OCI-M2 (cell line): ENCODE data around the gene UBE2K.
"Not testable (repeated sequence)": the region's sequence is repeated elsewhere in the genome, so short reads cannot be mapped to it uniquely, and the experiment has no call there.

Experiments
- DNase-seq: peaks from one replicate; lab custom pipeline; 2025; ENCODE audit not compliant: unreplicated experiment; lab: John Stamatoyannopoulos, UW

Gene UBE2K

GRCh38 chr4:39721788-39722187 is 23.9 kb downstream of the UBE2K start:
- no peak for DNase-seq

- no peak for DNase-seq
Observed at GRCh38 chr4:39729557-39729956, 31.6 kb downstream of the UBE2K start.

GRCh38 chr4:39730072-39730471 is 32.1 kb downstream of the UBE2K start:
- DNase-seq: no peak

- DNase-seq: no peak
Observed at GRCh38 chr4:39731908-39732307, 34.0 kb downstream of the UBE2K start.

- no peak for DNase-seq
Observed at GRCh38 chr4:39732728-39733127, 34.8 kb downstream of the UBE2K start.

GRCh38 chr4:39739591-39739990 is 41.7 kb downstream of the UBE2K start:
- not testable (repeated sequence) for DNase-seq

GRCh38 chr4:39741401-39741800 is 43.5 kb downstream of the UBE2K start:
- no peak for DNase-seq

GRCh38 chr4:39745920-39746319 is 48.0 kb downstream of the UBE2K start:
- no peak for DNase-seq

- DNase-seq: no peak
Observed at GRCh38 chr4:39750216-39750615, 52.3 kb downstream of the UBE2K start.

GRCh38 chr4:39754309-39754708 is 56.4 kb downstream of the UBE2K start:
- DNase-seq: no peak

GRCh38 chr4:39756159-39756558 is 58.2 kb downstream of the UBE2K start:
- DNase-seq: no peak

GRCh38 chr4:39758176-39758575 is 60.2 kb downstream of the UBE2K start:
- no peak for DNase-seq

GRCh38 chr4:39759569-39759968 is 61.6 kb downstream of the UBE2K start:
- no peak for DNase-seq

- DNase-seq: no peak
Observed at GRCh38 chr4:39761005-39761667, 63.2 kb downstream of the UBE2K start.

GRCh38 chr4:39763714-39764572 is 66.0 kb downstream of the UBE2K start:
- no peak for DNase-seq

- no peak for DNase-seq
Observed at GRCh38 chr4:39770005-39770404, 72.1 kb downstream of the UBE2K start.

- DNase-seq: no peak
Observed at GRCh38 chr4:39770471-39770870, 72.5 kb downstream of the UBE2K start.

GRCh38 chr4:39770969-39771724 is 73.2 kb downstream of the UBE2K start:
- DNase-seq: no peak

GRCh38 chr4:39781988-39782387 is 84.1 kb downstream of the UBE2K start:
- not testable (repeated sequence) for DNase-seq

- no peak for DNase-seq
Observed at GRCh38 chr4:39785083-39785482, 87.1 kb downstream of the UBE2K start.

GRCh38 chr4:39786838-39787237 is 88.9 kb downstream of the UBE2K start:
- no peak for DNase-seq

- no peak for DNase-seq
Observed at GRCh38 chr4:39792128-39792527, 94.2 kb downstream of the UBE2K start.
